ENCODE results near the gene FAM228B. TPM values are rescaled to one million over a fixed set of nuclear protein-coding genes. Genes with fewer than 3 reads are reported as not detected.
A peak's percentile ranks its signal among the peaks of the same experiment; 100 is the strongest.

Gene FAM228B
- total and polyA plus RNA-seq, 9 of the 15 experiments (the other 6 are each of a cell fraction or from before 2014, with no cell fraction given): 1.1 to 3.7 (median 2.6) TPM

GRCh38 chr2:24083567-24084385 lies 39.5 kb upstream of the FAM228B start (continued):
- TF ChIP-seq, protein P1, sequence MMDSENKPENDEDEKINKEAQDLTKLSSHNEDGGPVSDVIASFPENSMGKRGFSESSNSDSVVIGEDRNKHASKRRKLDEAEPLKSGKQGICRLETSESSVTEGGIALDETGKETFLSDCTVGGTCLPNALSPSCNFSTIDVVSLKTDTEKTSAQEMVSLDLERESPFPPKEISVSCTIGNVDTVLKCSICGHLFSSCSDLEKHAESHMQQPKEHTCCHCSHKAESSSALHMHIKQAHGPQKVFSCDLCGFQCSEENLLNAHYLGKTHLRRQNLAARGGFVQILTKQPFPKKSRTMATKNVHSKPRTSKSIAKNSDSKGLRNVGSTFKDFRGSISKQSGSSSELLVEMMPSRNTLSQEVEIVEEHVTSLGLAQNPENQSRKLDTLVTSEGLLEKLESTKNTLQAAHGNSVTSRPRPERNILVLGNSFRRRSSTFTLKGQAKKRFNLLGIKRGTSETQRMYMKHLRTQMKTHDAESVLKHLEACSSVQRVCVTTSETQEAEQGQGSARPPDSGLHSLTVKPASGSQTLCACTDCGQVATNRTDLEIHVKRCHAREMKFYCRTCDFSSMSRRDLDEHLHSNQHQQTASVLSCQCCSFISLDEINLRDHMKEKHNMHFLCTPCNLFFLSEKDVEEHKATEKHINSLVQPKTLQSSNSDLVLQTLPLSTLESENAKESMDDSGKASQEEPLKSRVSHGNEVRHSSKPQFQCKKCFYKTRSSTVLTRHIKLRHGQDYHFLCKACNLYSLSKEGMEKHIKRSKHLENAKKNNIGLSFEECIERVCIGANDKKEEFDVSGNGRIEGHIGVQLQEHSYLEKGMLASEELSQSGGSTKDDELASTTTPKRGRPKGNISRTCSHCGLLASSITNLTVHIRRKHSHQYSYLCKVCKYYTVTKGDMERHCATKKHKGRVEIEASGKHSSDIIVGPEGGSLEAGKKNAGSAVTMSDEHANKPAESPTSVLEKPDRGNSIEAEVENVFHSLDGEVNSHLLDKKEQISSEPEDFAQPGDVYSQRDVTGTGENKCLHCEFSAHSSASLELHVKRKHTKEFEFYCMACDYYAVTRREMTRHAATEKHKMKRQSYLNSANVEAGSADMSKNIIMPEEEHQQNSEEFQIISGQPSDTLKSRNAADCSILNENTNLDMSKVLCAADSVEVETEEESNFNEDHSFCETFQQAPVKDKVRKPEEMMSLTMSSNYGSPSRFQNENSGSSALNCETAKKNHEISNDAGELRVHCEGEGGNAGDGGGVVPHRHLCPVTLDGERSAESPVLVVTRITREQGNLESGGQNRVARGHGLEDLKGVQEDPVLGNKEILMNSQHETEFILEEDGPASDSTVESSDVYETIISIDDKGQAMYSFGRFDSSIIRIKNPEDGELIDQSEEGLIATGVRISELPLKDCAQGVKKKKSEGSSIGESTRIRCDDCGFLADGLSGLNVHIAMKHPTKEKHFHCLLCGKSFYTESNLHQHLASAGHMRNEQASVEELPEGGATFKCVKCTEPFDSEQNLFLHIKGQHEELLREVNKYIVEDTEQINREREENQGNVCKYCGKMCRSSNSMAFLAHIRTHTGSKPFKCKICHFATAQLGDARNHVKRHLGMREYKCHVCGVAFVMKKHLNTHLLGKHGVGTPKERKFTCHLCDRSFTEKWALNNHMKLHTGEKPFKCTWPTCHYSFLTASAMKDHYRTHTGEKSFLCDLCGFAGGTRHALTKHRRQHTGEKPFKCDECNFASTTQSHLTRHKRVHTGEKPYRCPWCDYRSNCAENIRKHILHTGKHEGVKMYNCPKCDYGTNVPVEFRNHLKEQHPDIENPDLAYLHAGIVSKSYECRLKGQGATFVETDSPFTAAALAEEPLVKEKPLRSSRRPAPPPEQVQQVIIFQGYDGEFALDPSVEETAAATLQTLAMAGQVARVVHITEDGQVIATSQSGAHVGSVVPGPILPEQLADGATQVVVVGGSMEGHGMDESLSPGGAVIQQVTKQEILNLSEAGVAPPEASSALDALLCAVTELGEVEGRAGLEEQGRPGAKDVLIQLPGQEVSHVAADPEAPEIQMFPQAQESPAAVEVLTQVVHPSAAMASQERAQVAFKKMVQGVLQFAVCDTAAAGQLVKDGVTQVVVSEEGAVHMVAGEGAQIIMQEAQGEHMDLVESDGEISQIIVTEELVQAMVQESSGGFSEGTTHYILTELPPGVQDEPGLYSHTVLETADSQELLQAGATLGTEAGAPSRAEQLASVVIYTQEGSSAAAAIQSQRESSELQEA (IDR thresholded peaks at IDR 0.05; ENCODE audit: low read depth): no peak
- peak; percentile 49; the same call in 1 of the 2 replicates for TF ChIP-seq DPF2 (IDR thresholded peaks at IDR 0.05)
- TF ChIP-seq ADNP (tag; IDR thresholded peaks at IDR 0.05): no peak
- no peak for TF ChIP-seq SMARCC2 (IDR thresholded peaks at IDR 0.05; ENCODE audit: low read depth)
- no peak for TF ChIP-seq DMBX1 (CRISPR knock-in tag; IDR thresholded peaks at IDR 0.05; ENCODE audit: borderline replicate concordance)
- TF ChIP-seq ZNF140 (CRISPR knock-in tag; IDR thresholded peaks at IDR 0.05): no peak
- TF ChIP-seq CCAR2 (IDR thresholded peaks at IDR 0.05; ENCODE audit: low read depth, low read length): no peak
- TF ChIP-seq BRD4 (IDR thresholded peaks at IDR 0.05): no peak
- TF ChIP-seq ETS2 (tag; IDR thresholded peaks at IDR 0.05; ENCODE audit: borderline replicate concordance, poor library complexity, severe bottlenecking): no peak
- peak in 1 of 2 experiments; percentile 49; a peak in 2 of 4 replicates for TF ChIP-seq RCOR1 (IDR thresholded peaks at IDR 0.05; ENCODE audit: borderline replicate concordance in 1 of 2, low read depth in 2 of 2, low read length in 2 of 2)
- no peak for TF ChIP-seq KLF1 (tag; IDR thresholded peaks at IDR 0.05)
- TF ChIP-seq ZBTB7A (IDR thresholded peaks at IDR 0.05; ENCODE audit: borderline replicate concordance, control insufficient read depth, low read depth, low read length): no peak
- no peak for TF ChIP-seq FOXJ2 (tag; IDR thresholded peaks at IDR 0.05)
- TF ChIP-seq, protein P2, sequence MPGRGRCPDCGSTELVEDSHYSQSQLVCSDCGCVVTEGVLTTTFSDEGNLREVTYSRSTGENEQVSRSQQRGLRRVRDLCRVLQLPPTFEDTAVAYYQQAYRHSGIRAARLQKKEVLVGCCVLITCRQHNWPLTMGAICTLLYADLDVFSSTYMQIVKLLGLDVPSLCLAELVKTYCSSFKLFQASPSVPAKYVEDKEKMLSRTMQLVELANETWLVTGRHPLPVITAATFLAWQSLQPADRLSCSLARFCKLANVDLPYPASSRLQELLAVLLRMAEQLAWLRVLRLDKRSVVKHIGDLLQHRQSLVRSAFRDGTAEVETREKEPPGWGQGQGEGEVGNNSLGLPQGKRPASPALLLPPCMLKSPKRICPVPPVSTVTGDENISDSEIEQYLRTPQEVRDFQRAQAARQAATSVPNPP (IDR thresholded peaks at IDR 0.05; ENCODE audit: borderline replicate concordance, insufficient read depth, insufficient read length): no peak
- no peak for TF ChIP-seq ARID2 (IDR thresholded peaks at IDR 0.05)
- TF ChIP-seq SFPQ (IDR thresholded peaks at IDR 0.05; ENCODE audit: low read depth, low read length): no peak
